Smooth muscle cell (in vitro differentiated cells): ENCODE results near the gene CFAP77. TPM values are rescaled to one million over a fixed set of nuclear protein-coding genes. Genes with fewer than 3 reads are reported as not detected.

Experiments
- DNase-seq: peaks from one replicate; lab custom pipeline; 2025; ENCODE audit not compliant: unreplicated experiment; lab: John Stamatoyannopoulos, UW
- H2AFZ ChIP-seq: fragments of 200-600 bp; sonication (generic); 2 replicates; pipeline ENCODE4 v1.6.0; 2016; ENCODE audit warnings: antibody characterized with exemption, low read depth, mild to moderate bottlenecking
- H3F3A ChIP-seq: fragments of 200-600 bp; sonication (generic); 2 replicates; pipeline ENCODE4 v1.6.0; 2017; ENCODE audit warnings: antibody characterized with exemption, low read depth
- H3K27ac ChIP-seq: fragments of 200-600 bp; sonication (generic); 2 replicates; pipeline ENCODE4 v1.5.1; 2016; ENCODE audit warnings: low read depth, mild to moderate bottlenecking
- H3K27me3 ChIP-seq: fragments of 200-600 bp; sonication (generic); 2 replicates; pipeline ENCODE4 v1.6.1; 2016; ENCODE audit warnings: low read depth, mild to moderate bottlenecking
- H3K36me3 ChIP-seq: fragments of 200-600 bp; sonication (generic); 2 replicates; pipeline ENCODE4 v1.5.1; 2016; ENCODE audit warnings: low read depth
- H3K4me1 ChIP-seq: fragments of 200-600 bp; sonication (generic); 2 replicates; pipeline ENCODE4 v1.5.1; 2016; ENCODE audit warnings: low read depth
- H3K4me2 ChIP-seq: fragments of 200-600 bp; sonication (generic); 2 replicates; pipeline ENCODE4 v1.6.0; 2016; ENCODE audit warnings: mild to moderate bottlenecking
- H3K4me3 ChIP-seq: fragments of 200-600 bp; sonication (generic); 2 replicates; pipeline ENCODE4 v1.5.1; 2016; ENCODE audit warnings: mild to moderate bottlenecking
- H3K79me2 ChIP-seq: fragments of 200-600 bp; sonication (generic); 2 replicates; pipeline ENCODE4 v1.6.0; 2016; ENCODE audit warnings: low read depth, mild to moderate bottlenecking
- H3K9ac ChIP-seq: fragments of 200-600 bp; sonication (generic); 2 replicates; pipeline ENCODE4 v1.6.0; 2016; ENCODE audit warnings: low read depth
- H3K9me3 ChIP-seq: fragments of 200-600 bp; sonication (generic); replicated peaks from 2 replicates; pipeline ENCODE4 v1.5.1; 2016; ENCODE audit warnings: low read depth
- H4K20me1 ChIP-seq: fragments of 200-600 bp; sonication (generic); 2 replicates; pipeline ENCODE4 v1.6.0; 2016; ENCODE audit warnings: low read depth
- CTCF ChIP-seq: fragments of 200-600 bp; sonication (generic); IDR thresholded peaks from 2 replicates; pipeline ENCODE4 v1.5.1; 2017; ENCODE audit warnings: borderline replicate concordance, mild to moderate bottlenecking, antibody characterized with exemption; ENCODE audit not compliant: insufficient read depth, poor library complexity, severe bottlenecking
- WGBS: methylation state at CpG from one replicate; pipeline ENCODE4 v1.1.7; 2016; ENCODE audit warnings: low lambda C conversion rate; 5-methylcytosine and 5-hydroxymethylcytosine counted together
- polyA plus RNA-seq: library from polyadenylated mRNA; unstranded; fragments of >200 nt; fragmentation: Nextera tagmentation; extraction: Ambion mirVana; gene quantifications from 2 replicates; pipeline ENCODE4 v1.2.1, GENCODE V29; 2016
- total RNA-seq: library from RNA; depleted of rRNA; stranded (reverse); fragments of >200 nt; gene quantifications from 2 replicates; pipeline ENCODE4 v1.2.3, GENCODE V29; 2014

Gene CFAP77
- total and polyA plus RNA-seq, 2 experiments from 2014 or later: 0.31 TPM; not detected in 1

- Histone ChIP-seq H3K79me2 (no peaks in the 10 kb centered on the region), H3K9ac (no peak overlapping the region), H3K36me3 (no peaks in the 10 kb centered on the region), H3F3A (no peaks in the 10 kb centered on the region), H3K9me3 (no peaks in the 10 kb centered on the region), H3K4me1 (peaks cover 16% of the 10 kb centered on the region), H2AFZ (no peak overlapping the region), H3K27ac (no peak overlapping the region), H3K27me3 (no peaks in the 10 kb centered on the region), H3K4me2 (no peak overlapping the region), H4K20me1 (no peaks in the 10 kb centered on the region), H3K4me3 (no peak overlapping the region)
- no peak for DNase-seq
- 93% methylated on average over 18 of the region's 19 CpGs for WGBS
- TF ChIP-seq CTCF: no peak
Observed at GRCh38 chr9:132541870-132542830, 132.1 kb downstream of the CFAP77 start.

GRCh38 chr9:132543251-132543650 lies 133.2 kb downstream of the CFAP77 start:
- DNase-seq: no peak
- H3K4me3 ChIP-seq: no peak overlapping the region
- no peak overlapping the region for H3K4me2 ChIP-seq
- H3K9me3 ChIP-seq: no peaks in the 10 kb centered on the region
- no peak overlapping the region for H2AFZ ChIP-seq
- H3K36me3 ChIP-seq: no peaks in the 10 kb centered on the region
- H3K4me1 ChIP-seq: peaks cover 16% of the 10 kb centered on the region
- no peaks in the 10 kb centered on the region for H3F3A ChIP-seq
- H4K20me1 ChIP-seq: no peaks in the 10 kb centered on the region
- H3K27ac ChIP-seq: no peak overlapping the region
- no peak overlapping the region for H3K9ac ChIP-seq
- H3K79me2 ChIP-seq: no peaks in the 10 kb centered on the region
- H3K27me3 ChIP-seq: no peaks in the 10 kb centered on the region
- TF ChIP-seq CTCF: no peak
- WGBS: 93% methylated on average over 4 of the region's 4 CpGs

GRCh38 chr9:132543960-132544359 lies 133.9 kb downstream of the CFAP77 start:
- no peak overlapping the region for H3K4me3 ChIP-seq
- no peak for DNase-seq
- no peaks in the 10 kb centered on the region for H3K79me2 ChIP-seq
- WGBS: 92% methylated on average over 18 of the region's 21 CpGs
- H3K9me3 ChIP-seq: no peaks in the 10 kb centered on the region
- H3K4me1 ChIP-seq: peaks cover 19% of the 10 kb centered on the region
- H3K36me3 ChIP-seq: no peaks in the 10 kb centered on the region
- H3K4me2 ChIP-seq: no peak overlapping the region
- H3K9ac ChIP-seq: no peak overlapping the region
- no peaks in the 10 kb centered on the region for H3K27me3 ChIP-seq
- no peaks in the 10 kb centered on the region for H4K20me1 ChIP-seq
- no peaks in the 10 kb centered on the region for H3F3A ChIP-seq
- no peak for TF ChIP-seq CTCF
- H3K27ac ChIP-seq: no peak overlapping the region
- H2AFZ ChIP-seq: no peak overlapping the region
